Endothelial cell of umbilical vein (primary cell): ENCODE results near the gene SLC30A10. TPM values are rescaled to one million over a fixed set of nuclear protein-coding genes. Genes with fewer than 3 reads are reported as not detected.

Experiments used
- BruUV-seq: library from RNA; stranded (reverse); fragments of 400-500 nt; replicated peaks from 2 replicates; lab custom pipeline; 2021; lab: Mats Ljungman, UMichigan
- CTCF ChIA-PET: fragments of 300-600, 350-600 bp; sonication (Branson Sonifier 250); formaldehyde crosslinking; loops from one replicate; lab custom pipeline; 2021; ENCODE audit warnings: antibody characterized with exemption, inconsistent platforms; lab: Charles Lee
- POLR2A ChIA-PET: fragments of 300-600, 350-600 bp; sonication (Branson Sonifier 250); formaldehyde crosslinking; loops from one replicate; lab custom pipeline; 2021; ENCODE audit warnings: antibody characterized with exemption, inconsistent platforms; lab: Charles Lee
- DNase-seq: peaks from one replicate; pipeline ENCODE4 v3.0.0-alpha.2; 2011; ENCODE audit warnings: low read depth, low spot score
- FAIRE-seq: peaks from 2 replicates; lab custom pipeline; 2011; peaks lifted over from hg19 to GRCh38; lab: Jason Lieb, UNC
- H2AFZ ChIP-seq: 2 replicates; pipeline ENCODE4 v1.6.0; 2012; ENCODE audit warnings: low read depth, low read length, control low read depth, inconsistent platforms
- H3K27ac ChIP-seq: 2 replicates; pipeline ENCODE4 v1.5.1; 2011; ENCODE audit warnings: low read depth, mild to moderate bottlenecking, control low read depth, low read length, moderate library complexity; ENCODE audit not compliant: insufficient read depth
- H3K27me3 ChIP-seq, 2 experiments: 2 replicates each; pipeline versions ENCODE4 v1.6.0 to v1.6.1; 2011; ENCODE audit warnings: low read length in 2 of 2, mixed read lengths in 1 of 2; ENCODE audit not compliant: control insufficient read depth in 2 of 2, insufficient read depth in 2 of 2
- H3K36me3 ChIP-seq, 2 experiments: 2 replicates in 1 of 2; 3 replicates in 1 of 2; pipeline ENCODE4 v1.5.1; 2011; ENCODE audit warnings: low read length in 2 of 2, mild to moderate bottlenecking in 1 of 2, moderate library complexity in 1 of 2; ENCODE audit not compliant: control insufficient read depth in 2 of 2, insufficient read depth in 2 of 2; ENCODE audit errors: extremely low read depth in 1 of 2
- H3K4me1 ChIP-seq: 3 replicates; pipeline ENCODE4 v1.5.1; 2011; ENCODE audit warnings: mild to moderate bottlenecking, low read length; ENCODE audit not compliant: control insufficient read depth, insufficient read depth; ENCODE audit errors: extremely low read depth
- H3K4me2 ChIP-seq: 2 replicates; pipeline ENCODE4 v1.6.1; 2011; ENCODE audit warnings: low read length, control low read depth, mixed read lengths; ENCODE audit not compliant: insufficient read depth
- H3K4me3 ChIP-seq, 3 experiments: fragments of 200-600 bp in 1 of 3; sonication (generic), shearing (Covaris generic) in 1 of 3; replicated peaks in 1 of 3; 2 replicates each; pipeline ENCODE4 v1.5.1; 2011 to 2016; ENCODE audit warnings: control low read depth in 3 of 3, low read length in 3 of 3, mild to moderate bottlenecking in 2 of 3, inconsistent platforms in 1 of 3, low read depth in 1 of 3, moderate library complexity in 1 of 3; ENCODE audit not compliant: insufficient read depth in 1 of 3
- H3K79me2 ChIP-seq: 2 replicates; pipeline ENCODE4 v1.6.0; 2012; ENCODE audit warnings: low read length, inconsistent platforms; ENCODE audit not compliant: control insufficient read depth, insufficient read depth
- H3K9ac ChIP-seq: replicated peaks from 2 replicates; pipeline ENCODE3; 2011; ENCODE audit warnings: low read length, control low read depth; ENCODE audit not compliant: insufficient read depth; ENCODE audit errors: extremely low read depth
- H3K9me1 ChIP-seq: replicated peaks from 3 replicates; pipeline ENCODE4 v1.6.0; 2011; ENCODE audit warnings: mild to moderate bottlenecking, low read length; ENCODE audit not compliant: control insufficient read depth, insufficient read depth; ENCODE audit errors: extremely low read depth
- H3K9me3 ChIP-seq: replicated peaks from 2 replicates; pipeline ENCODE4 v1.5.1; 2012; ENCODE audit warnings: low read length, inconsistent platforms; ENCODE audit not compliant: control insufficient read depth, insufficient read depth
- H4K20me1 ChIP-seq: replicated peaks from 2 replicates; pipeline ENCODE3; 2011; ENCODE audit warnings: mild to moderate bottlenecking, low read length; ENCODE audit not compliant: control insufficient read depth, insufficient read depth; ENCODE audit errors: extremely low read depth
- EZH2 ChIP-seq: IDR thresholded peaks from 2 replicates; pipeline ENCODE4 v1.6.1; 2012; ENCODE audit warnings: borderline replicate concordance, low read depth, mild to moderate bottlenecking, moderate library complexity, low read length, inconsistent platforms; ENCODE audit not compliant: severe bottlenecking
- FOS ChIP-seq: IDR thresholded peaks from 2 replicates; pipeline ENCODE4 v1.6.1; 2011; ENCODE audit warnings: mild to moderate bottlenecking, low read length, moderate library complexity, borderline replicate concordance; ENCODE audit not compliant: insufficient read depth
- GATA2 ChIP-seq: IDR thresholded peaks from 2 replicates; pipeline ENCODE4 v1.7.0; 2011; ENCODE audit warnings: low read depth, mild to moderate bottlenecking, moderate library complexity, mixed read lengths, low read length; ENCODE audit not compliant: insufficient read length, insufficient read depth
- JUN ChIP-seq: IDR thresholded peaks from 2 replicates; pipeline ENCODE4 v1.6.1; 2011; ENCODE audit warnings: borderline replicate concordance, low read depth; ENCODE audit not compliant: insufficient read length, insufficient read depth
- MYC ChIP-seq: IDR thresholded peaks from one replicate; pipeline ENCODE4 v1.6.1; 2011; ENCODE audit warnings: mild to moderate bottlenecking, low read depth, low read length
- POLR2A ChIP-seq: IDR thresholded peaks from 2 replicates; pipeline ENCODE4 v1.6.1; 2012; ENCODE audit warnings: low read depth, mild to moderate bottlenecking, control low read depth, low read length
- POLR2AphosphoS5 ChIP-seq: IDR thresholded peaks from 2 replicates; pipeline ENCODE4 v1.6.1; 2012; ENCODE audit warnings: low read depth, mild to moderate bottlenecking, control low read depth, low read length, moderate library complexity; ENCODE audit not compliant: insufficient read depth
- dilution Hi-C: fragments of 300-500 bp; cut with MboI; formaldehyde crosslinking; loops from one replicate; pipeline ENCODE4 v1.15.0; 2019; ENCODE audit warnings: low sequenced_read_pairs; ENCODE audit not compliant: extremely low pct_ligation_motif_present
- intact Hi-C: fragments of 100-400 bp; cut with micrococcal nuclease; formaldehyde crosslinking; loops from one replicate; pipeline ENCODE4 v1.10.0; 2022
- polyA plus RNA-seq, 4 experiments: library from polyadenylated mRNA; depleted of rRNA in 3 of 4; stranded (reverse) in 3 of 4; unstranded in 1 of 4; fragments of >200 nt; gene quantifications; 2 replicates each; pipeline versions ENCODE4 v1.2.1 to v1.2.3, GENCODE V29; 2011 to 2012; ENCODE audit warnings: missing spikeins in 1 of 4
- total RNA-seq: library from RNA; stranded (reverse); gene quantifications from 2 replicates; pipeline ENCODE4 v1.2.3, GENCODE V29; 2021
- TF ChIP-seq, protein P1 (sequence below): IDR thresholded peaks from 2 replicates; pipeline ENCODE4 v1.6.1; 2011; ENCODE audit not compliant: insufficient read depth, insufficient read length
- TF ChIP-seq, protein P2 (sequence below), 2 donors: IDR thresholded peaks; 1 replicate in 1 of 2; 2 replicates in 1 of 2; pipeline ENCODE4 v1.5.1; 2011; ENCODE audit warnings: low read length in 2 of 2, mild to moderate bottlenecking in 2 of 2, moderate library complexity in 2 of 2, control low read depth in 1 of 2, inconsistent platforms in 1 of 2, low read depth in 1 of 2; ENCODE audit not compliant: insufficient read depth in 1 of 2; ENCODE audit errors: extremely low read depth in 1 of 2

Gene SLC30A10
- total and polyA plus RNA-seq, 2 donors (not counting 3 experiments of a cell fraction or from before 2014, with no cell fraction given), result not detected

DNA sequence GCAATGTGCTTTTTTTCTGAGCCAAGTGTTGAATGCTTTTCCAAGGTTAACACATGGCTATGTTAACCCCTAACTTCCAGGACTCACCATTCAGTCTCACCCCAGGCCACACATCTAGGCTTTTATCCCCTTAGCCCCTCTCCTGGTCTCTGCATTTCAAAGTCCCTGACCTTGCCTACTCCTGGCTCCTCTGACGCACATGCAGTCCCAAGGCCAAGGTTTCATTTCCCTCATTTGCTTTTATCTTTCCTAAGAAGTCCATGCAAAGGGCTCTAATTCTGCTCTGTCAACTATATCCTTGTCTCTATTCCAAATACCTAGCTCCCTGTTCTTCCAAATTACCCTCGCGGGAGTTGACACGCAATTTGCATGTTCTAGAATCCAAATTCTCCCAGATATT lies 25.4 kb downstream of the SLC30A10 start:
- no peak overlapping the region for H3K4me2 ChIP-seq
- H4K20me1 ChIP-seq, result no peaks in the 10 kb centered on the region
- no peaks in the 10 kb centered on the region for H3K9me1 ChIP-seq
- ChIA-PET POLR2A (no interaction called here), CTCF (no interaction called here)
- no peaks in the 10 kb centered on the region for H3K27me3 ChIP-seq
- intact Hi-C loops (no loop called here), dilution Hi-C loops (no loop called here)
- DNase-seq (no peak), FAIRE-seq (no peak)
- no peak overlapping the region for H2AFZ ChIP-seq
- BruUV-seq, result no TSS peak
- H3K79me2 ChIP-seq, result no peaks in the 10 kb centered on the region
- TF ChIP-seq FOS (no peak), MYC (no peak), GATA2 (no peak), POLR2AphosphoS5 (no peak), POLR2A (no peak), JUN (no peak), EZH2 (no peak)
- TF ChIP-seq, protein P1, sequence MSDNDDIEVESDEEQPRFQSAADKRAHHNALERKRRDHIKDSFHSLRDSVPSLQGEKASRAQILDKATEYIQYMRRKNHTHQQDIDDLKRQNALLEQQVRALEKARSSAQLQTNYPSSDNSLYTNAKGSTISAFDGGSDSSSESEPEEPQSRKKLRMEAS, result no peak
- TF ChIP-seq, protein P2, sequence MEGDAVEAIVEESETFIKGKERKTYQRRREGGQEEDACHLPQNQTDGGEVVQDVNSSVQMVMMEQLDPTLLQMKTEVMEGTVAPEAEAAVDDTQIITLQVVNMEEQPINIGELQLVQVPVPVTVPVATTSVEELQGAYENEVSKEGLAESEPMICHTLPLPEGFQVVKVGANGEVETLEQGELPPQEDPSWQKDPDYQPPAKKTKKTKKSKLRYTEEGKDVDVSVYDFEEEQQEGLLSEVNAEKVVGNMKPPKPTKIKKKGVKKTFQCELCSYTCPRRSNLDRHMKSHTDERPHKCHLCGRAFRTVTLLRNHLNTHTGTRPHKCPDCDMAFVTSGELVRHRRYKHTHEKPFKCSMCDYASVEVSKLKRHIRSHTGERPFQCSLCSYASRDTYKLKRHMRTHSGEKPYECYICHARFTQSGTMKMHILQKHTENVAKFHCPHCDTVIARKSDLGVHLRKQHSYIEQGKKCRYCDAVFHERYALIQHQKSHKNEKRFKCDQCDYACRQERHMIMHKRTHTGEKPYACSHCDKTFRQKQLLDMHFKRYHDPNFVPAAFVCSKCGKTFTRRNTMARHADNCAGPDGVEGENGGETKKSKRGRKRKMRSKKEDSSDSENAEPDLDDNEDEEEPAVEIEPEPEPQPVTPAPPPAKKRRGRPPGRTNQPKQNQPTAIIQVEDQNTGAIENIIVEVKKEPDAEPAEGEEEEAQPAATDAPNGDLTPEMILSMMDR (IDR thresholded peaks at IDR 0.05; ENCODE audit: extremely low read depth in 1 of 2, insufficient read depth in 1 of 2, low read depth in 1 of 2, low read length in 2 of 2), result no peak
- H3K4me1 ChIP-seq, result peaks cover 4% of the 10 kb centered on the region
- H3K9ac ChIP-seq, result no peak overlapping the region
- H3K9me3 ChIP-seq, result no peaks in the 10 kb centered on the region
- H3K27ac ChIP-seq, result no peak overlapping the region
- H3K4me3 ChIP-seq, result no peak overlapping the region
- H3K36me3 ChIP-seq, result no peaks in the 10 kb centered on the region
